Measurements from ENCODE around the gene LYPD3.
A peak's percentile ranks its signal among the peaks of the same experiment; 100 is the strongest.

LYPD3 gene

DNA sequence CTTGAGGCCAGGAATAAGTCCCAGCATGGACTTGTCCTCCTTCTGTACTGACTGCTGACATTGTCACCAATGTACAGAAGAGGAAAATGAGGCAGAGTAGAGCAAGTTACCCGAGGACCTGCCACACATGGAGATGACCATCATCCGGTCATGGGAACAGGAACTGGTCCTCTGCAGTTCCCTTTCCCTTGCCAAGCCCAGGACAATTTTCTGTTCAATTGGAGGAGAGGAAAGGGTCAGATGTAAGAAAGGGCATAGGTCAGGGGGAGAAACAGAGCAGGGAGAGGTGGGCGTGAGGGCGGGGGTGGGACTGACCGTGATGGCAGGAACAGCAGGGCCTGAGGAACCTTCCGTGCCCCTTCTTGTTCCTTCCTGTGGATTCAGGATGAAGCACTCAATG lies 20.5 kb upstream of the LYPD3 start:
- no peak for DNase-seq (ENCODE audit: low read depth in 2 of 2)

DNA sequence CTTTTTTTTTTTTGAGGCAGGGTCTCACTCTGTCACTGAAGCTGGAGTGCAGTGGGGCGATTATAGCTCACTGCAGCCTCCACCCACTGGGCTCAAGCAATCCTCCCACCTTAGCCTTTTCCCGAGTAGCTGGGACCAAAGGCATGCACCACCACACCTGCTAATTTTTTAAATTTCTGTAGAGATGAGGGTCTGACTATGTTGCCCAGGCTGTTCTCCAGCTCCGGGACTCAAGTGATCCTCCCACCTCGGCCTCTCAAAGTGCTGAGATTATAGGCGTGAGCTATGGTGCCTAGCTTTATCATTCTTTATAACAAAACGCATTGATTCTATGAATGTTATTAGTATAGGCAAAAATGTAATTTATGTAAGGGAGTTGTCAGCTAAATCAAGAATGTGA lies 17.9 kb upstream of the LYPD3 start:
- no peak for DNase-seq (ENCODE audit: low read depth in 2 of 2)

DNA sequence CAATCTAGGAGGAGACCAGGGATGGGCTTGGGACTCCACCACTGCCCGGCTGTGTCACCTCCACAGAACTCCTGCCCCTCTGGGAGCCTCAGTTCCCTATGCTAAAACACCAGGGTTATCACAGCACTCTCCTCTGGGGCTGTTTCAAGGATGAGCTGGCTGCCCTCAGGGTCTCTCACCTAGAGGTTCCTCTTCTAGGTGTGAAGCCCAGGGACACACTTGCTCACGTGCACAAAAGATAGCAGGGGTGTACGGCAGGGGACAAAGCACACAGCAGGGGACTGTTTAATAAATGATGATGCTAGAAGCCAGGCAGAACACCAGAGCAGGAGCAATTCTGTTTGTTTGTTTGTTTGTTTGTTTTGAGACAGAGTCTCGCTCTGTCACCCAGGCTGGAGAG lies 16.8 kb upstream of the LYPD3 start:
- DNase-seq (ENCODE audit: low read depth in 2 of 2): no peak

DNA sequence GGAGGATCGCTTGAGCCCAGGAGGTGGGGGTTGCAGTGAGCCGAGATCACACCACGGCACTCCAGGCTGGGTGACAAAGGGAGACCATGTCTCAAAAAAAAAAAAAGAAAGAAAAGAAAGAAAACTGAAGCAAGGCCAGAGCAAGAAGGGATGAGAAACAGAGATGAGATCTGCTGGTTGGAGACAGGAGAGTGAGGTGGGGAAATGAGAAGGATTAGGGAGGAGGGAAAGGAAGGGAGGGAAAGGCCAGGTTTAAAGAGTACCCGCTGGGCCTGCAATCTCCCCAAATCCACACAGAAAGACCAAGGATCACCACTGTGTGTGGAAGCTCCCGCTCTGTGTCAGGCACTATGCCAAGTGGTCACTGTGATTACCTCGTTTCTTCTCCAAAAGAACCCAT lies 16.3 kb upstream of the LYPD3 start:
- DNase-seq (ENCODE audit: low read depth in 2 of 2): no peak

DNA sequence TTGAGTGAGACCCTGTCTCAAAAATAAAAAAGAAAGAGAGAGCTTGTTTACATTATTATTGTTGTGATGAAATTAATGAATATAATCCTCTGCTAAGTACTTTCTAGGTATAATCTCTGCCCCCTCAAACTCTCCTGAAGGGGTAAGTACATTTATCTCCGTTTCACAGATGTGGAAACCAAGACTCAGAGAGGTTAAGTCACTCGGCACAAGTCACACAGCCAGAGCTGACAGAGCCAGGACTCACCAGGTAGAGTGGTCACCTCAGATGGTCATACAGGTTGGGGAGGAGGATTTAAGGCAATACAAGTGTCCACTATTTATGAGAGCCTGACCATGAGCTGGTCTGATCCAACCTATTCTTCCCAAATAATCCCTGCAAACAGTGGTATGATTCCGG lies 15.2 kb upstream of the LYPD3 start:
- no peak for DNase-seq (ENCODE audit: low read depth in 2 of 2)

DNA sequence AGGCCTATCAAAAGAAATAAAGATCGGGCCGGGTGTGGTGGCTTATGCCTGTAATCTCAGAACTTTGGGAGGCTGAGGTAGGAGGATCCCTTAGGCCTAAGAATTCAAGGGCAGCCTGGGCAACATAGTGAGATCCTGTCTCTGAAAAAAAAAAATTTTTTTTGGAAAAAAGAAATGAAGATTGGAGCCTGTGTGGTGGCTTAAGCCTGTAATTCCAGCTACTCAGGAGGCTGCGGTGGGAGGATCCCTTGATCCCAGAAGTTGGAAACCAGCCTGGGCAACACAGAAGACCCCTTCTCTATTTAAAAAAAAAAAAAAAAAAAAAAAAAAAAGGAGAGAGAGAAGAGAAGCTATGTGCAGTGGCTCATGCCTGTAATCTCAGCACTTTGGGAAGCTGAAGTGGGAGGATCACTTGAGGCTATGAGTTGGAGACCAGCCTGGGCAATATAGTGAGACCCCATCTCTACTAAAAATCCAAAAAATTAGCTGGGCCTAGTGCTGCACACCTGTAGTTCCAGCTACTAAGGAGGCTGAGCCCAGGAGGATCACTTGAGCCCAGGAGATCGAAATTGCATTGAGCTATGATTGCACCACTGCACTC lies 14.7 kb upstream of the LYPD3 start:
- DNase-seq (ENCODE audit: low read depth in 2 of 2): no peak

DNA sequence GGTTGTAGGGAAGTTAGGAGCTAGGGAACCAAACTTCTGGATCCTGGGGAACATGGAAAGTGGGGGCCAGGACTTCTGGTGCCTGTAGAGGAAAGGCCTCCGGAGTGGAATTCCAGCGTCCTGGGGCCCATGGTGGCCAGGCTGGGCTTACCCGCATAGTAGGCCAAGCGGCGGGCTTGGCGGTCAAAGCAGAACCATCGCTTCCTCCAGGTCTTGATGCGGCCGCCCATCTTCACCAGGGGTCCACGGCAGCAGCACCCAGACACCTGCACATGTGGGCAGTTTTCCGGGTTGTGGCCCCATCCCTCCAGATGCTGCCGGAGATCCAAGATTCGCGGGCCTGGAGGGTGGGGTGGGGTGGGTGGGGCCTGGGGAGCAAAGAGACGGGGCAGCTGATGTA lies 13.8 kb upstream of the LYPD3 start:
- DNase-seq (ENCODE audit: low read depth in 2 of 2): no peak

DNA sequence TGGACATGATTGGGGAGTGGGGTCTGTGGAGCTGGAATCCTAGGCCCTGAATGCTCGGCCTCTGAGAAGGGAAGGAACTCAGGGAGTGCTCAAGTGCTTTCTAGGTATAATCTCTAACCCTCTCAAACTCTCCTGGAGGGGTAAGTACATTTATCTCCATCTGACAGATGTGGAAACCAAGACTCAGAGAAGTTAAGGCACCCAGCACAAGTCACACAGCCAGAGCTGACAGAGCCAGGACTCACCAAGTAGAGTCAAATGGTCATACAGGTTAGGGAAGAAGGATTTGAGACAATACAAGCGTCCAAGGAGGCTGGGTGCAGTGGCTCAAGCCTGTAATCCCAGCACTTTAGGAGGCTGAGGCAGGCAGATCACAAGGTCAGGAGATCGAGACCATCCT lies 12.9 kb upstream of the LYPD3 start:
- DNase-seq (ENCODE audit: low read depth in 2 of 2): no peak

DNA sequence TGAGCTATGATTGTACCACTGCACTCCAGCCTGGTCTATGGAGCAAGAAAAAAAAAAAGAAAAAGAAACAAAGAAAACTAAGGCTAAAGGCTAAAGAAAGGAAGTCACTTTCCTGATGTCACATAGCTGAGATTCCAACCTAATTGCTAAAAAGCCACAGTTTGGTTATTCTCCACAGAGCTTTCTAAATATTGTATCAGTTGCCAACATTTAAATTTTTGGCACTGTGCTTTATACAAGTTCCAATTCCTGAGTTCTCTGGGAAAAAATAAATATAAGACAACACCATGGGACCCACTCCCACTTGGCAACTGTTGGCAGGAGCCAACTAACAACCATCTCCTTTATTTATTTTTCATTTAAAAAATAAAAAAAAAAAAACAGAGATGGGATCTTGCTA lies 11.2 kb upstream of the LYPD3 start:
- no peak for DNase-seq (ENCODE audit: low read depth in 2 of 2)

DNA sequence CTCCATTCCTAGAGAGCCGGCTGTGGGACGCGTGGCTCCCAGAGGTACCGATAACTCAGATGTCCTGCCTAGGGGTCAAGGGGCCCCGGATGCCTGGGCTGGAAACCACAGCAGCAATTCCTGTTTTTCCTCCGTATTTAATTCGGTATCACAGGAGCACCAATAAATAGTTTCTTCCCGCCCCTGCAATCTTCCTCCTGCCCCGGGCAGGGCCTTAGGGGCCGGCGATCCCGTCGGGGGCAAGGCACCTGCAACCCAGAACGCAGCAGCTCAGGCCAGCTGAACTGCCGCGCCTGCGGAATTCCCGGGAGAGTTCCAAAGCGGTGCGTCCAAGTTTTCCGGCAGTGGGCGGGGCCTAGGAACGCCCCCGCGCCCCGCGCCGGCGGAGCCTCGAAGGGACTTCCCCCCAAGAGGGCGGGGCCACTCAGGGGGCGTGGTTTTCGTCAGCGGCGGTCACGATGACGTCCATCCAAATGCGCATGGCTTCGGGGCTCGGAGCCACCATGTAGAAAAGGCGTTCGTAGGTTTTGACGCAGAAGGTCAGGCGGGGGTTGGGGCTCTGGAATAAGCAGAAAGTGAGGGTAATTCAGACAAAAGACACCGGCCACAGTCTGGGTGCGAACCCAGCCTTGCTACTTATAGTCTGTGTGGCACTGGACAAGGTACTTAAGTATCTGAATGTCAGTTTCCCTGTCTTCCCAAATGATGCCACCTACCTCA lies 9.7 kb upstream of the LYPD3 start:
- DNase-seq (ENCODE audit: low read depth in 2 of 2): peak; percentile 91 to 93

DNA sequence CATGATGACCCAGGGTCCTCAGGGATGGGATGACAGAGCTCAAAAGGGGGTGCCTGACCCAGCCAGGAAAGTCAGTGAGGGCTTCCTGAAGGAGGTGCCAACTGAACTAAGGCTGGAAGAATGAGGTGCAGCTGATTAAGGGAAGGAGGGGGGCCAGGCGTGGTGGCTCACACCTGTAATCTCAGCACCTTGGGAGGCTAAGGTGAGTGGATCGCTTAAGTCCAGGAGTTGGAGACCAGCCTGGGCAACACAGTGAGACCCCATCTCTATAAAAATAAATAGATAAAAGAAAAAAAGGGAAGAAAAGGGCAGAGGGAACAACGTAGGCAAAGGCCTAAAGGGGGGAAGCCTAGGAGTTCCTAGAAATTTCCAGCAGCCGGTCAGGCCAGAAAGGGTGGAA lies 9.1 kb upstream of the LYPD3 start:
- no peak for DNase-seq (ENCODE audit: low read depth in 2 of 2)

DNA sequence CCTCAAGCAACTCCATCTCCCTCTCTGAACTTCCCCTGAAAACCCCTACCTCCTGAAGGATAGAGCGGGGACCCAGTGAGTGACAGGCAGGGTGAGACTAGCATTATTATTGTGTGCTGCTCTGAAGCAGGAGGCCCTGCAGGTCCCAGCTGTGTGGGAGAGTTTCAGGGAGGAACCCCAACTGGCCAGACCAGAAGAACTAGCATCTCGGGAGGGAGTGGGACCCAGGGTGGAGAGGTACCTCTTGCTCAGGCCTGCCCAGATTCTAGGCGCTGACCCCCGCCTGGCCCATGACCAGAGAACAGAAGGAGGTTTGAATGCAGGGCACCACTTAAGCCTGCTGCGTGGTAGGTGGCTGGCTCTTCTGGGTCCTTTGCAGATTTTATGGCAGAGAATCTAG lies 5.7 kb upstream of the LYPD3 start:
- DNase-seq (ENCODE audit: low read depth in 2 of 2): no peak

DNA sequence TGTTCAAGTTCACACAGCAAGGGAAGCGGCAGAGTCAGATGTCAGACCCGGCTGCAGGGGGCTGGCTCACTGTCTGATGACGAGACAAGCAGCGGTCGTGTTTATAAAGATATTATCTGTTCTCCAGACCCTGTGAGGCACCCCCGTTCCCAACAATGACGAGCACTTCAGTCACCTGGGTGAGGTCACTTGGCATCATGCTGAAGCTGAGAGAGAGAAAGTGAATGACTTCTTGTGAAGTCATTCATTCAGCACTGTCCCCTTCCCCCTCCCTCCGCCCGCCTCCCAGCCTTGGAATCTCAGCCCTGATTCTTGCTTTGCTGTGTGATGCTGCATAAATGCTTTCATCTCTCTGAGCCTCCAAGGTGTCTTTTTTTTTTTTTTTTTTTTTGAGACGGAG lies 4.9 kb upstream of the LYPD3 start:
- DNase-seq (ENCODE audit: low read depth in 2 of 2): peak; percentile 20 to 36

DNA sequence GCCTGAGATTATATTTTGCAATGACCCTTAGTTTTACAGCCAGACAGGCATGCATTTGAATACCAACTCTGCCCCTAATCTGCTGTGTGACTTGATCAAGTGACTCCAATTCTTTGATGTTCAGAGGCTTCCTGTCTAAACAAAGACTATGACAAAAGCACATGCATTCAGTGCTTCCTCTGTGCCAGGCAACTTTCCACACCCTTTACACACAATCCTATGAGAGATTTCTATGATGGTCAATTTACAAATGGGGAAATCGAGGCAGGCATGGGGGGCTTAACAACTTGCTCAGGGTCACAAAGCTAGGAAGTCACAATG lies 3.7 kb upstream of the LYPD3 start:
- no peak for DNase-seq (ENCODE audit: low read depth in 2 of 2)

DNA sequence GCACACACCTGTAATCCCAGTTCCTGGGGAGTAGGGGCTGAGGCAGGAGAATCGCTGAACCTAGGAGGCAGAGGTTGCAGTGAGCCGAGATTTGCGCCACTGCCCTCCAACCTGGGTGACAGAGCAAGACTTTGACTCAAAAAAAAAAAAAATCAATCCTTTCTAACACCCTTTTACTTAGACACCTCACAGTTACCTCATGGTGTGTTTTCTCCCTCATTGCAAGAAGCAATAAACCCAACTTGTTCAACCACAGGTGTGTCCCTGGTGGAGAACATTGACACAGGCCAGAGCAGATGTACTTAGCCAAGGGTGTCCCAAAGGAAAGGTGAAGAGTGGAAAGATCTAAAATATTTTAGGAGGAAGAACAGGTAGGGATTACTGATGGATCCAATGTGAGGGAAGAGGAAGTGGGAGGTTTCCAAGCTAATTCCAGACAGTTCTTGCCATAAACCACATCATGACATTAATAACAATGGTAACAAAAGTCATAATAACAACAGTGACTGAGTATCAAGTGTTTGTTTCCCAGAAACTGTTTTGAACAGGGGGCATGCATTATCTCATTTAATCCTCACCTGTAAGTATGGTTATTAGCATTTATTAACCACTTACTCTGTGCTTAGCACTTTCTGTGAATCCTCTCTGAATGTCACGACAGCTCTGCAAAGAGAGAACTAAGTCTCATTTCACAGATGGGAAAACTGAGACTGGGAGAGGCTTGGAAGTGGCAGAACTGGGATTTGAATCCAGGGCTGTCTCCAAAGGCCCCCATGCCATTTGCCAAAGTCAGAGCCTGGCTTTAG lies 3.1 kb upstream of the LYPD3 start:
- DNase-seq (ENCODE audit: low read depth in 2 of 2): no peak

DNA sequence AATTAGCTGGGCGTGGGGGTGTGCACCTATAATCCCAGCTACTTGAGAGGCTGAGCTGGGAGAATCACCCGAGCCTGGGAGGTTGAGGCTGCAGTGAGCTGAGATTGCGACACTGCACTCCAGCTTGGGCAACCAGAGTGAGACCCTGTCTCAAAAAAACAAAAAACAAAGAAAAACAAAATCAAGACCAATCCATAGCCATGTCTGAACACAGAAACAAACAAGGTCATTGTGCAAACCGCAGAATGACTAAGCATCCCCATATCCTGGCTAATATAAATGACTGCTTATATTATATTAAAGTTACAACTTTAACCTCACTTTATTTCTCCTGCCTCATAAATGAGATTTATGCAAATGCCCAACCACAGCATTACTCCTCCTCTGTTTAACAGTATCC lies 2.3 kb upstream of the LYPD3 start:
- no peak for DNase-seq (ENCODE audit: low read depth in 2 of 2)

DNA sequence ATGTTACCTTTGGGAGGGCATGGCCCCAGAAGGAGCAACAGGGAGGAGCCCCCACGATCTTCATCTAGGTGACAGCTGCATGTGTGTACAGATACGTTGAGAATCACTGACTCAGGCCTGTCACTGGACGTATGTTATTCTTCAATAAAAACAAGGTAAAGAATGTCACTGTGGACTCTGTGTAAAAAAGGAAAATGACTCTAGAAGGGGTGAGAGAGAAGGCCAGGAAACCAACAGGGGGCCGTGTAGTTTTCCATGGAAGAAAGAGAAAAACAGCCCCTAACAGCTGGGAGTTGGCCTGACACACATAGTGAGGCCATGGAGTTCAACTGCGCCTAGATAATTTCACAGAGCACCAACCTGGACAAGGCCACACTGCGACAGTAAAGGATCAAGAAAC lies 1.9 kb upstream of the LYPD3 start:
- no peak for DNase-seq (ENCODE audit: low read depth in 2 of 2)

DNA sequence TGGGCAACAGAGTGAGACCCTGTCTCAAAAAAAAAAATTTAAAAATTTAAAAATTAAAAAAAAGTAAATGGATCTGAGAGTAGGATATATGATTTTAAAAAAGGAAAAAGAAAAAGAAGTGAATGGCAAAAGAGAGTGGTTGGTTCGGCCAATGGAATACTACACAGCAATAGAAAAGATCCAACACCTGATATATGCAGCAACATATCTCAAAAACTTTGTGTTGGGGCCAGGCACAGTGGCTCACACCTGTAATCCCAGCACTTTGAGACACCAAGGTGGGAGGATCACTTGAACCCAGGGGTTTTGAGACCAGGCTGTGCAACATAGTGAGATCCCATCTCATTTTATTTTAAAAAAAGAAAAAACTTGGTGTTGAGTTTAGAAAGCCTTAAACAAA lies 1.4 kb upstream of the LYPD3 start:
- DNase-seq (ENCODE audit: low read depth in 2 of 2): no peak

DNA sequence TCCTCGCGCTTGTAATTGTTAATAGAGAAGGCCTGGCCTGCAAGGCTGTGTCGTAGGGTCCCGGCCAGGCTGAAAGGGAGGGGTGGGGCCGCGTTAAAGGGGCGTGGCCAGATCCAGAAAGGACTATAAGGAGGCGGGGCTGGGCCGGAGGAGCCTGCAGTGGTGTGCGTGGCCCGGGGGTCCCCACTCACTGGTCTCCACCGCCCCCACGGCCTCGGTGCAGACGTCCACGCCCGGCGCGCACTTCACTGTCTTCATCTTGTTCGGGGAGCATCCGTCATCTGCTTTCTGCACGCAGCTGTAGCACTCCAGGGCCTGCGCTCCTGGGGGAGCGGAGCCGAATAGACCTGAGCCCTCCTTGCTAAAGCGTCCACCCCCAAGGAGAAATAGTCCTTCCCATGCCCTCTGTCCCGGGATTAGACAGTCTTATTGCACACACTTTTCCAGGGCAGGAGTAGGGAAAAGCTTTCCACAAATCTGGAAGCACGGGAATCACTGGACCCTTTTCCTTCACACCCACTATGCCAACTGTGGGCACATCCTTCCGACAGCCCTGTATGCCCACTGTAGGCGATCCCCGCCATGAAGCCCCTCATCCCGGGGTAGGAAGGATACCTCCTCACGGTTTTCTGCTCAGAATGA lies 1.2 kb downstream of the LYPD3 start:
- DNase-seq (ENCODE audit: low read depth in 2 of 2): peak in 1 of 2 donors; percentile 47

DNA sequence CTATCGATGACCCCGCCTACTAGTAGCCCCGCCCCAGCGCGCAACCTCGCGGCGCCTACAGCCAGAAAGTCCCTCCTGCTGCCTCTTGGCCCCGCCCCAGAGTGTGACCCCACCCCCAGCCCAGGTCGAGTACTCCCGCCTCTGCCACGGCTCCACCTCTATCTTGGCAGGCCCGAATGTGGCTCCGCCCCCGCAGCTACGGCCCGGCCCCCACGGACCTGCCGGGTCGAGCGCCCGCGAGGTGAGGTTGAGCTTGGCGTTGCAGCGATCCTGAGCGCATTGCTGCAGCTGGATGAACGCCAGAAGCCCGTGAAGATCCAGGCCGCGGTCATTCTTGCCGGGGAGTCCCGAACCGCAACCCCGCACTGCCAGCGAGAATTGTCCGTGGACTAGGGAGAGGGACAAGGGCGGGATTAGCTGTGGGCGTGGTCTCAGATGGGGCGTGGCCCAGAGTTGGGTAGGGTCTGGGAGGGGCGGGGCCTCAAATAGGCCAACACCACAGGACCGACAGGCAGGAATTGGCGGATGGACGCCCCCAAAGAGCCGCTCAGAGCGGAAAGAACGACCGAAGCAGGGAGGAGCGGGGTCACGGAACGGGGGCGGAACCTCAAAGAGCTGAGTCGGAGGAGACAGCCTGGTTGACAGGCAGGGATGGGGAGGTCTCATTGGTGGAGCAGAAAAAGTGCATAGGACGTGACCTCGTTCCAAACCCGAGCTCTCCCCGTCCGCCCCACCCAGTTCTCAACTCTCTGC lies 1.9 kb downstream of the LYPD3 start:
- DNase-seq (ENCODE audit: low read depth in 2 of 2): peak; percentile 99

DNA sequence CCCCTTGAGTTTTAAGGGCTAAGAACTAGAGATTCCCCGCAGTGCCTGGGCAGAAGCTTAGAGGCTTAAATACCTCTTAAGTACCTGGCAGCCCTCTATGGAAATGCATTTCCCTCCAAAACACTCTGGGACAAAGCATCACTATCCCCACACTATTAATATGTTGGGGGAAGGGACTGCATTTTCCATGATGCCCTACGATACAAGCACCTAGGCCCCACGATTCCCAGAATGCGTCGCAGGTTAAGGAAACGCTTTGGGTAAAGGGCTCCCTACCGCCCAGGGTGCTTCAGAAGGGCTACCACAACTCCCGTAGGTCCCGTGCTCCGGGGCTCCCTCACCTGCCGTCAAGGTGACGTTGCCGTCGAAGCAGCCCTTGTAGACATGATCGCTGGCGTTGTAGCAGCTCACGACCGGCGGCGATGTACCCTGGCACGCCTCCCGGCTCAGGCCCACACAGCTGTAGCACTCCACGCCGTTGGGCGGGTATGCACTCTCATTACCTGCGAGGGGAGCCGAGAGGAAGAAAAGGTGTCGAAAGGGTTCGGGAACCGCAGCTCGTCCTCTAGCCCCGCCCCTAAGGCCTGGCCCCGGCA lies 2.5 kb downstream of the LYPD3 start:
- no peak for DNase-seq (ENCODE audit: low read depth in 2 of 2)

DNA sequence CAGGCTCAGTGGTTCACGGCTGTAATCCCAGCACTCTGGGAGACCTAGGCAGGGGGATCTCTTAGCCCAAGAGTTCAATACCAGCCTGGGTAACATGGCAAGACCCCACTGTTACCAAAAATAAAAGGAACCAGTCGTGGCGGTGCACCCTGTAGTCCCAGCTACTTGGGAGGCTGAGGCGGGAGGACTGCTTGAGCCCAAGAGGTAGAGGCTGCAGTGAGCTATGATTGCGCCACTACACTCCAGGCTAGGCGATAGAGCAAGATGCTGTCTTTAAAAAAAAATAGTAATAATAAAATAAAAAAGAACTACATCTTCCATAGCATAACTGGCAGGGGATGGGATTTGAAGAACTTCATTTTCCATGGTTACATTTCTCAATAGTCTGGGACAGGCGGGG lies 3.0 kb downstream of the LYPD3 start:
- DNase-seq (ENCODE audit: low read depth in 2 of 2): no peak

Measured in activated CD8-positive, alpha-beta memory T cell treated with anti-CD3 and anti-CD28 coated beads for 4 hours (primary cell).